Astrocyte of the spinal cord (primary cell): ENCODE measurements around the gene ELL.

Source experiments
- DNase-seq: peaks from one replicate; pipeline ENCODE4 v3.0.0; 2011; ENCODE audit warnings: low read depth, low spot score
- H3K4me3 ChIP-seq: 2 replicates; pipeline ENCODE4 v1.5.1; 2011; ENCODE audit warnings: low read depth, mild to moderate bottlenecking, low read length, moderate library complexity
- in situ Hi-C: cut with HindIII; loops from 2 replicates; pipeline ENCODE4 v1.10.0; 2017; ENCODE audit warnings: low sequenced_read_pairs
- TF ChIP-seq, protein P1 (sequence below): IDR thresholded peaks from 2 replicates; pipeline ENCODE4 v1.5.1; 2012; ENCODE audit warnings: low read depth, mild to moderate bottlenecking, low read length, inconsistent platforms

ELL gene

DNA sequence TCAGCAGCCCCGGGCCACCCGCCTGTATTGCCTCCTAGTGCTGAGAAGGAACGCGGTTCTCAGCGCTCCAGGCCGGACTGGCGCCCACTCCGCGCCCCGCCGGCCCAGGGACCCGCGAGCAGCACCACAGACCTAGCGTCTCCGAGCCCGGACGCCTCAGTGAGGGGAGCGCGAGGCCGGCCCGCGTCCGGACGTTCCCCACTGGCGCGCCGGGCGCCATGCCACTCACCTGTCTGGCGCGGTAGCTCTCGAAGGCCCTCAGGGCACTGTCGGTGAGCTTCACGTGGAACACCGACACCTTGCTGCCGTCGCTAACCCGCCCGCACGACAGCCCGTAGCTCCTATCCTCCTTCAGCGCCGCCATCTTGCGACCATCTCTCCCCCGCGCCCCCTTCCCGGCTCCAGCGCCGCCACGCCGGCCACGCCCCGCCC lies at the start of gene ELL:
Gene ELL, minus strand, starts transcription at position 379 of the 432 bp plus-strand sequence. Its CDS starts 15 bp downstream, at position 364.
- DNase-seq: no peak
- TF ChIP-seq, protein P1, sequence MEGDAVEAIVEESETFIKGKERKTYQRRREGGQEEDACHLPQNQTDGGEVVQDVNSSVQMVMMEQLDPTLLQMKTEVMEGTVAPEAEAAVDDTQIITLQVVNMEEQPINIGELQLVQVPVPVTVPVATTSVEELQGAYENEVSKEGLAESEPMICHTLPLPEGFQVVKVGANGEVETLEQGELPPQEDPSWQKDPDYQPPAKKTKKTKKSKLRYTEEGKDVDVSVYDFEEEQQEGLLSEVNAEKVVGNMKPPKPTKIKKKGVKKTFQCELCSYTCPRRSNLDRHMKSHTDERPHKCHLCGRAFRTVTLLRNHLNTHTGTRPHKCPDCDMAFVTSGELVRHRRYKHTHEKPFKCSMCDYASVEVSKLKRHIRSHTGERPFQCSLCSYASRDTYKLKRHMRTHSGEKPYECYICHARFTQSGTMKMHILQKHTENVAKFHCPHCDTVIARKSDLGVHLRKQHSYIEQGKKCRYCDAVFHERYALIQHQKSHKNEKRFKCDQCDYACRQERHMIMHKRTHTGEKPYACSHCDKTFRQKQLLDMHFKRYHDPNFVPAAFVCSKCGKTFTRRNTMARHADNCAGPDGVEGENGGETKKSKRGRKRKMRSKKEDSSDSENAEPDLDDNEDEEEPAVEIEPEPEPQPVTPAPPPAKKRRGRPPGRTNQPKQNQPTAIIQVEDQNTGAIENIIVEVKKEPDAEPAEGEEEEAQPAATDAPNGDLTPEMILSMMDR: no peak
- in situ Hi-C loops: no loop called here
- peak within 1 kb of the TSS; percentile 77 for H3K4me3 ChIP-seq

- in situ Hi-C loops: no loop called here
- no peak for DNase-seq
- no peak overlapping the region for H3K4me3 ChIP-seq
- TF ChIP-seq, protein P1: no peak
Observed at GRCh38 chr19:18568367-18568766, 46.5 kb upstream of the ELL start.

DNA sequence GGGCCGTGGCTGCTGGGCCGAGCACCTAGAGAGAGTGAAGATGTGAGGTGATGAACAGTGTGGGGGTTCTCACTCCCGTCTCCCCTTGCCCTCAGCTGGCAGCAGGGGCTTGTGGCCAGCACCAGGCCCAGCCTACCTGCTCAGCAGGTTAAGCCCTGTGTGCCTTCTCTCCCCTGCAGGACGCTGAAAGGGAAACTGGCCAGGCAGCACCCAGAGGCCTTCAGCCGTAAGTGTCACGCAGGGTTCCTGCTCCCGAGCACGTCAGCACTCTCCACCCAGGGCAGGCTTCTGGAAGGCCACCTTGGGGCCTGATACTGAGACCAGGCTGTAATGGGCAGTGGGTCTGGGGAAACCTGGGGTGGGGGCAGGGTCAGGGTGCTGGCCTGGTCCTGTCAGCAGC lies 45.1 kb upstream of the ELL start:
- TF ChIP-seq, protein P1: no peak
- in situ Hi-C loops: no loop called here
- no peak for DNase-seq
- no peak overlapping the region for H3K4me3 ChIP-seq

DNA sequence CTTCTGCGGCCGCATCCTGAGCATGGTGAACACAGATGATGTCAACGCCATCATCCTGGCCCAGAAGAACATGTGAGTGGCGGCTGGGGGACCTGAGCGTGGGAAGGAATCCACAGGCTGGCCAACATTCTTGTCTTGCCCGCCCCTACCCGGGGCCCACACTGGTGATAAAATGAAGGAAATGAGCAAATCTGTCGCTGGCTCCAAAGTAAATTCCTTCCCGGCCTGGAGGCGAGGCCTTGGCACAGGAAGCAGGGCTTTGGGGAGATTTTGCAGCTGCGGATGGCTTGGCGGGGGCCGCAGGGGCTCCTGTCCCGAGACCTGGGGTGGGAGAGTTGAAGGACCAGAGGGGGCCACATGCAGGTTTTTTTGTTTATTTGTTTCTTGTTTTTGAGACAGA lies 40.2 kb upstream of the ELL start:
- no peak overlapping the region for H3K4me3 ChIP-seq
- DNase-seq: no peak
- TF ChIP-seq, protein P1: no peak
- in situ Hi-C loops: no loop called here

DNA sequence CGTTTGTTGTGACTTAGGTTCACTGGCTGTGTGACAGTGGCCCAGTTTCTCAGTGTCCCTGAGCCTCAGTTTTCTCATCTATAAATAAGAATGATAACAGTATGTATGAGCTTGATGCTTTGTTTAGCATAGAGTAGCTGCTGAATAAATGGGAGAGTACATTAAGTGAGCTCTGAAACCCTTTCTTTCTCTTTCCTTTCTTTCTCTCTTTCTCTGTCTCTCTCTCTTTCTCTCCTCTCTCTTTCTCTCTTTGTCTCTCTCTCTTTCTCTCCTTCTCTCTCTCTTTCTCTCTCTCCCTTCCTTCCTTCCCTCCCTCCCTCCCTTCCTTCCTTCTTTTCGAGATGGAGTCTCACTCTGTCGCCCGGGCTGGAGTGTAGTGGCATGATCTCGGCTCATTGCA lies 37.8 kb upstream of the ELL start:
- no peak for DNase-seq
- H3K4me3 ChIP-seq: no peak overlapping the region
- TF ChIP-seq, protein P1: no peak
- in situ Hi-C loops: no loop called here

- H3K4me3 ChIP-seq: peak overlapping the region; percentile 100
- TF ChIP-seq, protein P1: no peak
- in situ Hi-C loops: no loop called here
- DNase-seq: no peak
Observed at GRCh38 chr19:18558604-18559003, 36.7 kb upstream of the ELL start.

GRCh38 chr19:18558202-18558555 lies 36.3 kb upstream of the ELL start:
- in situ Hi-C loops: no loop called here
- DNase-seq: peak; percentile 9
- TF ChIP-seq, protein P1: no peak

More at GRCh38 chr19:18558202-18558555, 36.3 kb upstream of the ELL start:
- H3K4me3 ChIP-seq: peak overlapping the region; percentile 100
